Testis (tissue), 2 donors: Measurements from ENCODE around the gene SNED1.

Experiments used
- POLR2A ChIP-seq: fragments of 450-650 bp; IDR thresholded peaks from one replicate; pipeline ENCODE4 v1.6.1; 2017; ENCODE audit warnings: antibody characterized with exemption, mild to moderate bottlenecking, moderate library complexity
- TF ChIP-seq, protein P1 (sequence below), 3 experiments: fragments of 450-650 bp in 2 of 3; fragments of 200-600 bp in 1 of 3; sonication (generic) in 1 of 3; IDR thresholded peaks; one replicate each; pipeline ENCODE4 v1.5.1; 2016 to 2019; ENCODE audit warnings: antibody characterized with exemption in 3 of 3, mild to moderate bottlenecking in 2 of 3, moderate library complexity in 1 of 3

DNA sequence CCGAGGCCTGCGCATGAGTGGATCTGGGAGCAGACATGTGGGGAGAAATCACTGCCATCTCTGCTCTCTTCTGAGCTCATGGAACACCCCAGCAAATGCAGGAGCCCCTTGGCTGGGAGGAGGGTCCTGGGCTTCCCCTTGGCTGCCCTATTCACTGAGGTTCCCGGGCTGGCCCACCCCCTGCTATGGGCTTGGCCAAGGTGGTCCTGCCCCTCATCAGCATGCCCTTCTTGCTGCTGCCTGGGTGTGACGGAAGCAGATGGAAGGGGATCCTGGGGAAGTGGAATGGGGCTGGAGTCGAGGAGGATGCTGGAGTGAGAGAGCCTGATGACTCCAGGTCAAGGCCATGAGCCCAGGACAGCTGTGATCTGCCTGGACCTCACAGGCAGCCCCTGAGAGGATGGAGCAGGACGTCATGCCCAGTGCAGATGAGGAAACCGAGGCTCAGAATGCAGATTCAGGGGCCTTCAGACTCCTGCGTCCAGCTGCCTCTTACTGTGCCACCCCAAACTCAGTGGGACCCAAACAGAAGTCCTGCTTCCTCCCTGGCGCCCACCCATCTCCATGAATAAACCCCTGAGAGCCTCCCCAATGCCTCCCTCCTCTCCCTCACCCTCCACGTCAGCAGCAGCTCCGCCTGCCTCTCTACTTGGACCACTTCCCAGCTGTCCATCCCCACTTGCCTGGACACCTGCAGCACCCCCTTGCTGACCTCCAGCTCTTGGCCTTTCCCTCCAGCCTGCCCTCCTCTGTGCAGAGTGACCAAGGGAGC is 4.0 kb downstream of the SNED1 start:
- TF ChIP-seq, protein P1, sequence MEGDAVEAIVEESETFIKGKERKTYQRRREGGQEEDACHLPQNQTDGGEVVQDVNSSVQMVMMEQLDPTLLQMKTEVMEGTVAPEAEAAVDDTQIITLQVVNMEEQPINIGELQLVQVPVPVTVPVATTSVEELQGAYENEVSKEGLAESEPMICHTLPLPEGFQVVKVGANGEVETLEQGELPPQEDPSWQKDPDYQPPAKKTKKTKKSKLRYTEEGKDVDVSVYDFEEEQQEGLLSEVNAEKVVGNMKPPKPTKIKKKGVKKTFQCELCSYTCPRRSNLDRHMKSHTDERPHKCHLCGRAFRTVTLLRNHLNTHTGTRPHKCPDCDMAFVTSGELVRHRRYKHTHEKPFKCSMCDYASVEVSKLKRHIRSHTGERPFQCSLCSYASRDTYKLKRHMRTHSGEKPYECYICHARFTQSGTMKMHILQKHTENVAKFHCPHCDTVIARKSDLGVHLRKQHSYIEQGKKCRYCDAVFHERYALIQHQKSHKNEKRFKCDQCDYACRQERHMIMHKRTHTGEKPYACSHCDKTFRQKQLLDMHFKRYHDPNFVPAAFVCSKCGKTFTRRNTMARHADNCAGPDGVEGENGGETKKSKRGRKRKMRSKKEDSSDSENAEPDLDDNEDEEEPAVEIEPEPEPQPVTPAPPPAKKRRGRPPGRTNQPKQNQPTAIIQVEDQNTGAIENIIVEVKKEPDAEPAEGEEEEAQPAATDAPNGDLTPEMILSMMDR (IDR thresholded peaks at IDR 0.05) = no peak
- no peak for TF ChIP-seq POLR2A
